HepG2 (cell line): ENCODE data around the gene VAMP2. TPM values are rescaled to one million over a fixed set of nuclear protein-coding genes. Genes with fewer than 3 reads are reported as not detected.

ENCODE experiments used
- KLF15 ChIP-seq: sonication (generic); formaldehyde crosslinking; IDR thresholded peaks from 2 replicates; pipeline ENCODE4 v1.8.1; 2023; ENCODE audit warnings: borderline replicate concordance, mild to moderate bottlenecking, inconsistent platforms, missing genetic modification reagents, mixed read lengths
- MIER2 ChIP-seq: IDR thresholded peaks from 2 replicates; pipeline ENCODE4 v1.6.1; 2016; ENCODE audit warnings: missing biosample characterization, missing genetic modification reagents
- PCBP1 ChIP-seq: fragments of 200-400 bp; formaldehyde crosslinking; IDR thresholded peaks from 2 replicates; pipeline ENCODE4 v1.6.1; 2017; ENCODE audit warnings: mild to moderate bottlenecking, low read depth, low read length, borderline replicate concordance
- REPIN1 ChIP-seq: sonication (generic); formaldehyde crosslinking; IDR thresholded peaks from 2 replicates; pipeline ENCODE4 v1.8.0; 2022; ENCODE audit warnings: missing genetic modification reagents, low read depth, mild to moderate bottlenecking, borderline replicate concordance
- THYN1 ChIP-seq: sonication (generic); formaldehyde crosslinking; IDR thresholded peaks from 2 replicates; pipeline ENCODE4 v1.8.1; 2023; ENCODE audit warnings: low read depth, mild to moderate bottlenecking, moderate library complexity, missing genetic modification reagents, borderline replicate concordance
- TOPORS ChIP-seq: sonication (generic); formaldehyde crosslinking; IDR thresholded peaks from 2 replicates; pipeline ENCODE4 v1.8.0; 2023; ENCODE audit warnings: mild to moderate bottlenecking, missing genetic modification reagents
- ZFP36 ChIP-seq: fragments of 150-350 bp; IDR thresholded peaks from 2 replicates; pipeline ENCODE4 v1.6.1; 2018; ENCODE audit warnings: borderline replicate concordance, low read length, low read depth; ENCODE audit not compliant: partially characterized antibody
- ZFYVE20 ChIP-seq: sonication (generic); formaldehyde crosslinking; IDR thresholded peaks from 2 replicates; pipeline ENCODE4 v1.8.0; 2023; ENCODE audit warnings: low read depth, mild to moderate bottlenecking, moderate library complexity, missing genetic modification reagents, borderline replicate concordance
- ZNF121 ChIP-seq: sonication (generic); formaldehyde crosslinking; IDR thresholded peaks from 2 replicates; pipeline ENCODE4 v1.5.0; 2020; ENCODE audit warnings: mild to moderate bottlenecking, missing genetic modification reagents
- ZNF230 ChIP-seq: sonication (generic); formaldehyde crosslinking; IDR thresholded peaks from 2 replicates; pipeline ENCODE4 v1.4.0; 2020; ENCODE audit warnings: mild to moderate bottlenecking, missing genetic modification reagents
- ZNF251 ChIP-seq: sonication (generic); formaldehyde crosslinking; IDR thresholded peaks from 2 replicates; pipeline ENCODE4 v1.9.0; 2021; ENCODE audit warnings: mild to moderate bottlenecking, missing genetic modification reagents
- ZNF333 ChIP-seq: sonication (generic); formaldehyde crosslinking; IDR thresholded peaks from 2 replicates; pipeline ENCODE4 v1.4.0; 2020; ENCODE audit warnings: mild to moderate bottlenecking, missing genetic modification reagents, borderline replicate concordance
- ZNF510 ChIP-seq: sonication (generic); formaldehyde crosslinking; IDR thresholded peaks from 2 replicates; pipeline ENCODE4 v1.4.0; 2020; ENCODE audit warnings: low read depth, mild to moderate bottlenecking, missing genetic modification reagents
- ZNF530 ChIP-seq: sonication (generic); formaldehyde crosslinking; IDR thresholded peaks from 2 replicates; pipeline ENCODE4 v1.5.0; 2020; ENCODE audit warnings: low read depth, mild to moderate bottlenecking, missing genetic modification reagents
- ZNF605 ChIP-seq: sonication (generic); formaldehyde crosslinking; IDR thresholded peaks from 2 replicates; pipeline ENCODE4 v1.8.0; 2022; ENCODE audit warnings: mild to moderate bottlenecking, missing genetic modification reagents
- ZNF660 ChIP-seq: sonication (generic); formaldehyde crosslinking; IDR thresholded peaks from 2 replicates; pipeline ENCODE4 v1.5.1; 2020; ENCODE audit warnings: mild to moderate bottlenecking, low read depth, missing genetic modification reagents, borderline replicate concordance
- ZNF788 ChIP-seq: sonication (generic); formaldehyde crosslinking; IDR thresholded peaks from 2 replicates; pipeline ENCODE4 v1.5.0; 2020; ENCODE audit warnings: mild to moderate bottlenecking, missing genetic modification reagents, borderline replicate concordance
- ZSCAN21 ChIP-seq: sonication (generic); formaldehyde crosslinking; IDR thresholded peaks from 2 replicates; pipeline ENCODE4 v1.8.0; 2022; ENCODE audit warnings: mild to moderate bottlenecking, missing genetic modification reagents, moderate library complexity, borderline replicate concordance
- polyA plus RNA-seq, 8 experiments: library from polyadenylated mRNA; depleted of rRNA in 3 of 8; stranded (reverse) in 7 of 8; unstranded in 1 of 8; fragments of >200 nt; fragmentation: Illumina TruSeq in 4 of 8; extraction: Trizol in 4 of 8; gene quantifications; 2 replicates each; pipeline versions ENCODE4 v1.2.1 to v1.2.3, GENCODE V29; 2011 to 2016; ENCODE audit warnings: low read depth in 4 of 8, missing spikeins in 1 of 8, mixed read lengths in 1 of 8; ENCODE audit not compliant: insufficient read depth in 1 of 8
- total RNA-seq, 5 experiments: library from RNA; depleted of rRNA; stranded (reverse); fragments of >200 nt; fragmentation: Illumina TruSeq; extraction: Trizol; gene quantifications; 2 replicates each; pipeline ENCODE4 v1.2.3, GENCODE V29; 2016; ENCODE audit warnings: low read depth in 1 of 5
- TF ChIP-seq, protein P1 (sequence below): sonication (generic); formaldehyde crosslinking; IDR thresholded peaks from 2 replicates; pipeline ENCODE4 v1.5.1; 2020; ENCODE audit warnings: missing genetic modification reagents, mild to moderate bottlenecking, borderline replicate concordance
- TF ChIP-seq, protein P2 (sequence below): IDR thresholded peaks from 2 replicates; pipeline ENCODE4 v1.6.1; 2016; ENCODE audit warnings: missing compliant biosample characterization, missing genetic modification reagents, borderline replicate concordance
- TF ChIP-seq, protein P3 (sequence below): sonication (generic); formaldehyde crosslinking; IDR thresholded peaks from 2 replicates; pipeline ENCODE4 v1.4.0; 2020; ENCODE audit warnings: missing genetic modification reagents
- TF ChIP-seq, protein P4 (sequence below): sonication (generic); formaldehyde crosslinking; conservative IDR thresholded peaks from 2 replicates; pipeline ENCODE4 v1.5.0; 2020; ENCODE audit warnings: missing genetic modification reagents
- TF ChIP-seq, protein P5 (sequence below): sonication (generic); formaldehyde crosslinking; IDR thresholded peaks from 2 replicates; pipeline ENCODE4 v1.5.0; 2020; ENCODE audit warnings: missing genetic modification reagents

Gene VAMP2
- total and polyA plus RNA-seq, 2 of the 13 experiments (the other 11 are each of a cell fraction or from before 2014, with no cell fraction given), result 3.9 to 17.2 TPM

DNA sequence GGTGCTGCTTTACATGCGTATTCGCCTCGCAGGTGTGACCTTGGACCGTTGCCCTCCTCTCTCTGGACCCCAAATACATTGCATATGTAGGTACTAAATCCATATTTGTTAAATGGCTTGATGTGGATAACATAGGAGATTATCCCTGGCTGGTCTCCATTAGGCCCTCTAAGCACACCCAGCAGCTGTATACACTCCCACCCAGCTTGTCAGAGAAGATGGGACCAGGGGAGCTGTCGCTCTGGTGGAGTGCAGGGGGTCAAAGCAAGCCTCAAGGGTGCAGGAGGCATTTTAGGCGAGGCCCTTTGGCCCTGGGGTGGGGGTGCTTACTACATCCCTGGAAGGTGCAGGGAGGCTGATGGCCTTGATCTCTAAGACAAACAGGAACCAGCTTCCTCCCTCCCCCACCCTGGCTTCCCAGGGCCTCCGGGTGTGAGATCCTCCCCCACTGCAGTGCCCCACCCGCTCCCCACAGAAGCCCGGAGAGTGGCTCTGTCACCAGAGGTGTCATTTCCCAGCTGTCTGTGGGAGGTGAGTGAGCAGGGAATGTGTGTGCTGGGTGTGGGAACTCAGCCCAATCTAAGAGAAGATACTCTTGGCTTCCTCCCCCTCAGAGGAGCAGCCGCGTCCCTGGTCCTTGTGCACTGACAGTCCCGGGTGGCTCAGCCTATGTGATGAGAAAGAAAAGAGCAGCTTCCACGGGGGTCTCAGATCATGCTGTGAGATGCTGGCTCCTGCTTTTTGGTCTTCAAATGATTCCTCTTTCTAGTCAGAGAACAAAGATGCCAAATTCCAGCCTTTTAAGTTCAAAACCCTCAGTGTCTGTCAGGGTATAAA lies 1.4 kb upstream of the VAMP2 start (continued):
- TF ChIP-seq, protein P1, sequence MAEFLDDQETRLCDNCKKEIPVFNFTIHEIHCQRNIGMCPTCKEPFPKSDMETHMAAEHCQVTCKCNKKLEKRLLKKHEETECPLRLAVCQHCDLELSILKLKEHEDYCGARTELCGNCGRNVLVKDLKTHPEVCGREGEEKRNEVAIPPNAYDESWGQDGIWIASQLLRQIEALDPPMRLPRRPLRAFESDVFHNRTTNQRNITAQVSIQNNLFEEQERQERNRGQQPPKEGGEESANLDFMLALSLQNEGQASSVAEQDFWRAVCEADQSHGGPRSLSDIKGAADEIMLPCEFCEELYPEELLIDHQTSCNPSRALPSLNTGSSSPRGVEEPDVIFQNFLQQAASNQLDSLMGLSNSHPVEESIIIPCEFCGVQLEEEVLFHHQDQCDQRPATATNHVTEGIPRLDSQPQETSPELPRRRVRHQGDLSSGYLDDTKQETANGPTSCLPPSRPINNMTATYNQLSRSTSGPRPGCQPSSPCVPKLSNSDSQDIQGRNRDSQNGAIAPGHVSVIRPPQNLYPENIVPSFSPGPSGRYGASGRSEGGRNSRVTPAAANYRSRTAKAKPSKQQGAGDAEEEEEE (CRISPR knock-in tag), result no peak
- no peak for TF ChIP-seq ZNF510 (CRISPR knock-in tag)
- no peak for TF ChIP-seq THYN1
- no peak for TF ChIP-seq REPIN1 (CRISPR knock-in tag)
- TF ChIP-seq ZSCAN21, result no peak
- TF ChIP-seq, protein P2, sequence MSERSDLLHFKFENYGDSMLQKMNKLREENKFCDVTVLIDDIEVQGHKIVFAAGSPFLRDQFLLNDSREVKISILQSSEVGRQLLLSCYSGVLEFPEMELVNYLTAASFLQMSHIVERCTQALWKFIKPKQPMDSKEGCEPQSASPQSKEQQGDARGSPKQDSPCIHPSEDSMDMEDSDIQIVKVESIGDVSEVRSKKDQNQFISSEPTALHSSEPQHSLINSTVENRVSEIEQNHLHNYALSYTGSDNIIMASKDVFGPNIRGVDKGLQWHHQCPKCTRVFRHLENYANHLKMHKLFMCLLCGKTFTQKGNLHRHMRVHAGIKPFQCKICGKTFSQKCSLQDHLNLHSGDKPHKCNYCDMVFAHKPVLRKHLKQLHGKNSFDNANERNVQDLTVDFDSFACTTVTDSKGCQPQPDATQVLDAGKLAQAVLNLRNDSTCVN (CRISPR knock-in tag), result no peak; the same call in 1 of the 2 replicates
- no peak for TF ChIP-seq KLF15 (CRISPR knock-in tag)
- no peak for TF ChIP-seq ZNF333
- no peak for TF ChIP-seq ZNF660 (CRISPR knock-in tag)
- TF ChIP-seq ZNF121 (CRISPR knock-in tag), result no peak
- no peak for TF ChIP-seq MIER2 (CRISPR knock-in tag)
- TF ChIP-seq, protein P3, sequence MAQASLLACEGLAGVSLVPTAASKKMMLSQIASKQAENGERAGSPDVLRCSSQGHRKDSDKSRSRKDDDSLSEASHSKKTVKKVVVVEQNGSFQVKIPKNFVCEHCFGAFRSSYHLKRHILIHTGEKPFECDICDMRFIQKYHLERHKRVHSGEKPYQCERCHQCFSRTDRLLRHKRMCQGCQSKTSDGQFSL (CRISPR knock-in tag), result peak; percentile 83; the same call in 1 of the 2 replicates
- TF ChIP-seq ZFP36, result no peak
- no peak; the same call in 1 of the 2 replicates for TF ChIP-seq ZNF605 (CRISPR knock-in tag)
- no peak for TF ChIP-seq PCBP1
- no peak for TF ChIP-seq TOPORS
- TF ChIP-seq ZNF530 (CRISPR knock-in tag), result no peak
- TF ChIP-seq ZNF230, result no peak
- TF ChIP-seq, protein P4, sequence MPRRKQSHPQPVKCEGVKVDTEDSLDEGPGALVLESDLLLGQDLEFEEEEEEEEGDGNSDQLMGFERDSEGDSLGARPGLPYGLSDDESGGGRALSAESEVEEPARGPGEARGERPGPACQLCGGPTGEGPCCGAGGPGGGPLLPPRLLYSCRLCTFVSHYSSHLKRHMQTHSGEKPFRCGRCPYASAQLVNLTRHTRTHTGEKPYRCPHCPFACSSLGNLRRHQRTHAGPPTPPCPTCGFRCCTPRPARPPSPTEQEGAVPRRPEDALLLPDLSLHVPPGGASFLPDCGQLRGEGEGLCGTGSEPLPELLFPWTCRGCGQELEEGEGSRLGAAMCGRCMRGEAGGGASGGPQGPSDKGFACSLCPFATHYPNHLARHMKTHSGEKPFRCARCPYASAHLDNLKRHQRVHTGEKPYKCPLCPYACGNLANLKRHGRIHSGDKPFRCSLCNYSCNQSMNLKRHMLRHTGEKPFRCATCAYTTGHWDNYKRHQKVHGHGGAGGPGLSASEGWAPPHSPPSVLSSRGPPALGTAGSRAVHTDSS (CRISPR knock-in tag), result no peak
- TF ChIP-seq, protein P5, sequence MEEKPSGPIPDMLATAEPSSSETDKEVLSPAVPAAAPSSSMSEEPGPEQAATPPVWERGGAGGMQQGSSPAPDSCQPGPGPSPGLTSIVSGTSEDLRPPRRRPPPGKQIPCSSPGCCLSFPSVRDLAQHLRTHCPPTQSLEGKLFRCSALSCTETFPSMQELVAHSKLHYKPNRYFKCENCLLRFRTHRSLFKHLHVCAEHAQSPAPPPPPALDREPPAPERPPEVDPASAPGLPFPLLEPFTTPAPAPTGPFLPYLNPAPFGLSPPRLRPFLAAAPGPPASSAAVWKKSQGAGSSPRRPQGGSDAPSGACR (CRISPR knock-in tag), result no peak
- peak; percentile 50; the same call in 1 of the 2 replicates for TF ChIP-seq ZNF788 (CRISPR knock-in tag)
- TF ChIP-seq ZFYVE20, result no peak
- no peak for TF ChIP-seq ZNF251 (CRISPR knock-in tag)
